ENCODE results near the gene RHBDL2. TPM values are rescaled to one million over a fixed set of nuclear protein-coding genes. Genes with fewer than 3 reads are reported as not detected.
"Not testable (repeated sequence)": the region's sequence is repeated elsewhere in the genome, so short reads cannot be mapped to it uniquely, and the experiment has no call there.

Gene RHBDL2
- total RNA-seq, 2 experiments from 2014 or later = not detected

- CTCF ChIA-PET = no interaction called here
- POLR2A ChIA-PET = interaction anchor here (0.6 kb wide), 1 partner anchor 9 kb away, joined by 3 read pairs; no protein-coding TSS in a partner anchor
Observed at GRCh38 chr1:38840281-38840680, 101.3 kb downstream of the RHBDL2 start.

- CTCF ChIA-PET = no interaction called here
- POLR2A ChIA-PET = no interaction called here
Observed at GRCh38 chr1:38839363-38839762, 102.3 kb downstream of the RHBDL2 start.

- CTCF ChIA-PET, POLR2A ChIA-PET: not testable (repeated sequence)
Observed at GRCh38 chr1:38836316-38836715, 105.3 kb downstream of the RHBDL2 start.

Other genes with a start within 250 kb of the RHBDL2 start
- 10 to 100 TPM; 14.6 to 15.3 TPM for gene RRAGC, start 82.1 kb downstream of the RHBDL2 start, total RNA-seq
- 10 to 100 TPM; 66.4 to 71.9 TPM for gene MYCBP, start 68.5 kb downstream of the RHBDL2 start, total RNA-seq
- gene GJA9, start 60.2 kb downstream of the RHBDL2 start, total RNA-seq = not detected
- 10 to 100 TPM; 66.7 to 72.3 TPM for gene AKIRIN1, start 49.4 kb upstream of the RHBDL2 start, total RNA-seq
- 100 to 1,000 TPM; 181 to 188 TPM for gene NDUFS5, start 84.5 kb upstream of the RHBDL2 start, total RNA-seq